ENCODE data around the gene FILIP1L. TPM values are rescaled to one million over a fixed set of nuclear protein-coding genes. Genes with fewer than 3 reads are reported as not detected.

Gene FILIP1L
- total and polyA plus RNA-seq, 2 donors (not counting 1 experiment from before 2014, with no cell fraction given), result 0.32 to 0.48 TPM

DNA sequence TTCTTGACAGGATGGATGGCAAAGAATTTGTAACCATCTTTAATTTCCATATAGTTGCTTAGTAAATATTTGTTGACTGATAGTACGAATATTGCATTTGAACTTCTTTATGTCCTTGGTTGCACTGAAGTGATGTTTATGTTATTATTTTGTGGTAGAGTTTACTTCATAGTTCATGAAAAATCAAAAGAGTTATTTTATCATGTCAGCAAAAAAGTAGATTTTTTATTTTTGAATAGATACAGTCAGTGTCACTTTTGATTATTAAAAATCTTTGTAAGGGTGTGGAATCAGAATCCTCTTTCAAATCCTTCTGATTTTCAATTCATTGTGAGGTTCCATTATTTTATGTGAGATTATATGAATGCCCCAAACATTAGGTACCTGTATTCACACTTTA lies 35.0 kb downstream of the FILIP1L start:
- H3K4me2 ChIP-seq (replicated peaks; ENCODE audit: low read depth, low read length, poor library complexity, severe bottlenecking), result no peak overlapping the region
- Mint-ChIP-seq H3K27ac (no peak overlapping the region), H3K4me3 (no peak overlapping the region), H3K9me3 (ENCODE audit: insufficient read depth) (no peaks in the 10 kb centered on the region), H3K4me1 (peaks cover 4% of the 10 kb centered on the region), H3K27me3 (no peaks in the 10 kb centered on the region)
- H3K9ac ChIP-seq (ENCODE audit: low read length), result no peak overlapping the region
- CTCF ChIA-PET, result interaction anchor here (1.0 kb wide), 1 partner anchor 10 kb away, joined by 3 read pairs; no protein-coding TSS in a partner anchor
- ATAC-seq (ENCODE audit: low read depth), result no peak
- intact Hi-C loops (cut with micrococcal nuclease), result no loop called here
- no CpG with 5 or more reads among the region's 1 CpG for WGBS (ENCODE audit: insufficient coverage)
- H2AFZ ChIP-seq (ENCODE audit: insufficient read depth, low read depth, low read length, poor library complexity, severe bottlenecking), result no peak overlapping the region
- no peak for DNase-seq
- no peak overlapping the region for H3K27ac ChIP-seq (ENCODE audit: low read length in 2 of 2)
- peaks cover 0 to 6% of the 10 kb centered on the region in 2 donors for H3K4me1 ChIP-seq (ENCODE audit: control insufficient read depth in 2 of 2, insufficient read depth in 2 of 2, low read length in 2 of 2)
- peaks cover 0 to 4% of the 10 kb centered on the region in 2 experiments for H3K36me3 ChIP-seq (replicated peaks in 1 of 2; ENCODE audit: control extremely low read depth in 1 of 2, control insufficient read depth in 1 of 2, extremely low read depth in 1 of 2, insufficient read depth in 2 of 2, low read length in 1 of 2)
- TF ChIP-seq, protein P1, sequence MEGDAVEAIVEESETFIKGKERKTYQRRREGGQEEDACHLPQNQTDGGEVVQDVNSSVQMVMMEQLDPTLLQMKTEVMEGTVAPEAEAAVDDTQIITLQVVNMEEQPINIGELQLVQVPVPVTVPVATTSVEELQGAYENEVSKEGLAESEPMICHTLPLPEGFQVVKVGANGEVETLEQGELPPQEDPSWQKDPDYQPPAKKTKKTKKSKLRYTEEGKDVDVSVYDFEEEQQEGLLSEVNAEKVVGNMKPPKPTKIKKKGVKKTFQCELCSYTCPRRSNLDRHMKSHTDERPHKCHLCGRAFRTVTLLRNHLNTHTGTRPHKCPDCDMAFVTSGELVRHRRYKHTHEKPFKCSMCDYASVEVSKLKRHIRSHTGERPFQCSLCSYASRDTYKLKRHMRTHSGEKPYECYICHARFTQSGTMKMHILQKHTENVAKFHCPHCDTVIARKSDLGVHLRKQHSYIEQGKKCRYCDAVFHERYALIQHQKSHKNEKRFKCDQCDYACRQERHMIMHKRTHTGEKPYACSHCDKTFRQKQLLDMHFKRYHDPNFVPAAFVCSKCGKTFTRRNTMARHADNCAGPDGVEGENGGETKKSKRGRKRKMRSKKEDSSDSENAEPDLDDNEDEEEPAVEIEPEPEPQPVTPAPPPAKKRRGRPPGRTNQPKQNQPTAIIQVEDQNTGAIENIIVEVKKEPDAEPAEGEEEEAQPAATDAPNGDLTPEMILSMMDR (IDR thresholded peaks at IDR 0.05), result no peak
- TF ChIP-seq EZH2 (IDR thresholded peaks at IDR 0.05; ENCODE audit: borderline replicate concordance, insufficient read depth, low read depth, low read length, poor library complexity, severe bottlenecking), result no peak
- no peaks in the 10 kb centered on the region for H4K20me1 ChIP-seq (ENCODE audit: control insufficient read depth, insufficient read depth, low read length, poor library complexity, severe bottlenecking)
- H3K79me2 ChIP-seq (ENCODE audit: control insufficient read depth, insufficient read depth, low read length), result no peaks in the 10 kb centered on the region
- POLR2A ChIA-PET, result no interaction called here
- H3K27me3 ChIP-seq (replicated peaks in 1 of 4; ENCODE audit: control extremely low read depth in 1 of 4, control insufficient read depth in 3 of 4, insufficient read depth in 4 of 4, low read length in 3 of 4), result no peaks in the 10 kb centered on the region
- H3K9me3 ChIP-seq (ENCODE audit: control extremely low read depth in 1 of 3, control insufficient read depth in 2 of 3, insufficient read depth in 1 of 3, low read length in 2 of 3), result no peaks in the 10 kb centered on the region
- H3K4me3 ChIP-seq (ENCODE audit: control extremely low read depth in 1 of 5, extremely low read depth in 1 of 5, insufficient read depth in 1 of 5, low read depth in 2 of 5, low read length in 4 of 5), result no peak overlapping the region

DNA sequence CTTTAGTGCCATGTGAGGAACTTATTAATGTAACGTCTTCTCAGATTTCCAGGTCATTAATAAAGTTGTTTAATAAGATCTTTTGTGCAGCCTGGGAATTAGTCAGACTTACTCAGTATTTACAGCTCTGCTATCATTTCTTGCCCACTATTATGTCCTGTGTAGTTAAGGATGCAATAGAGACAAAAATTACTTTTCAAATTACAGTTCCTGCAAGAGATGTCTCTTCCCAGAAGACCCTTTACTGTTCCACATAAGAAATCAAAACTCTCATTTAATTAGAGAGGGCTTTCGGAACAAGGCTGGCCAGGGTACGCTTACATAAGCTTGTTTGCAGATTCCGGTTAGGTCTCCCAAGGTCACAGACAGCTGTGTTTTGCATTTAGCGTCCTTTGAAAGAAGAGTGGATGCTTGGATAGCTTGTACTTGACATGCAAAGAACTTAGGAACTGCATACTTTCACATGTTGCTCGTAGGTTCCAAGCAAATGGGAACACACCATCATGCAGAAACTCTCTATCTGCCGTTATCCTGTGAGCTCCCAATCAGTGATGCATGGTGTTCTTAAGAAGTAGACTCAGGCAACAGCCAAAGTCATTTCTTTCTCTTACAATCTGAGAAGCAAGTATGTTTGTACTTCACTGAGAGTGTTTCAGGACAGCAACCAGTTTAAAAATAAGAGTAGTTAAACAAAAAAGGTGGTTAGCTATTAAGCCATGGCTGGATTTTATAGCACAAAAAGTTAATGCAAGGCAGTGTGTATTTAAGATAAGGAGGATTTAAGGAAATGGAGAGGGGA lies 37.4 kb downstream of the FILIP1L start:
- Mint-ChIP-seq H3K27ac (no peak overlapping the region), H3K4me3 (no peak overlapping the region), H3K9me3 (ENCODE audit: insufficient read depth) (no peaks in the 10 kb centered on the region), H3K4me1 (peaks cover 23% of the 10 kb centered on the region), H3K27me3 (no peaks in the 10 kb centered on the region)
- ChIA-PET POLR2A (no interaction called here), CTCF (interaction anchor here (0.9 to 1.5 kb wide), 2 partner anchors 8 to 177 kb away, joined by 3 read pairs; no protein-coding TSS in a partner anchor)
- no peak overlapping the region for H2AFZ ChIP-seq (ENCODE audit: insufficient read depth, low read depth, low read length, poor library complexity, severe bottlenecking)
- DNase-seq (no peak), ATAC-seq (ENCODE audit: low read depth) (no peak)
- no peak overlapping the region for H3K9ac ChIP-seq (ENCODE audit: low read length)
- peaks cover 23 to 25% of the 10 kb centered on the region in 2 donors for H3K4me1 ChIP-seq (ENCODE audit: control insufficient read depth in 2 of 2, insufficient read depth in 2 of 2, low read length in 2 of 2)
- no peaks in the 10 kb centered on the region for H3K9me3 ChIP-seq (ENCODE audit: control extremely low read depth in 1 of 3, control insufficient read depth in 2 of 3, insufficient read depth in 1 of 3, low read length in 2 of 3)
- peaks cover 0 to 4% of the 10 kb centered on the region in 2 experiments for H3K36me3 ChIP-seq (replicated peaks in 1 of 2; ENCODE audit: control extremely low read depth in 1 of 2, control insufficient read depth in 1 of 2, extremely low read depth in 1 of 2, insufficient read depth in 2 of 2, low read length in 1 of 2)
- TF ChIP-seq EZH2 (IDR thresholded peaks at IDR 0.05; ENCODE audit: borderline replicate concordance, insufficient read depth, low read depth, low read length, poor library complexity, severe bottlenecking), result no peak
- TF ChIP-seq, protein P1 (IDR thresholded peaks at IDR 0.05), result no peak
- no peak overlapping the region for H3K4me2 ChIP-seq (replicated peaks; ENCODE audit: low read depth, low read length, poor library complexity, severe bottlenecking)
- no peaks in the 10 kb centered on the region for H4K20me1 ChIP-seq (ENCODE audit: control insufficient read depth, insufficient read depth, low read length, poor library complexity, severe bottlenecking)
- no peak overlapping the region for H3K27ac ChIP-seq (ENCODE audit: low read length in 2 of 2)
- intact Hi-C loops (cut with micrococcal nuclease), result no loop called here
- WGBS (ENCODE audit: insufficient coverage), result 100% methylated on average over 5 of the region's 7 CpGs
- H3K79me2 ChIP-seq (ENCODE audit: control insufficient read depth, insufficient read depth, low read length), result no peaks in the 10 kb centered on the region
- no peaks in the 10 kb centered on the region for H3K27me3 ChIP-seq (replicated peaks in 1 of 4; ENCODE audit: control extremely low read depth in 1 of 4, control insufficient read depth in 3 of 4, insufficient read depth in 4 of 4, low read length in 3 of 4)
- H3K4me3 ChIP-seq (ENCODE audit: control extremely low read depth in 1 of 5, extremely low read depth in 1 of 5, insufficient read depth in 1 of 5, low read depth in 2 of 5, low read length in 4 of 5), result no peak overlapping the region

Measured in B cell (primary cell).